ENCODE measurements around the gene RBM25. TPM values are rescaled to one million over a fixed set of nuclear protein-coding genes. Genes with fewer than 3 reads are reported as not detected.

RBM25 gene
- total RNA-seq, 1 experiment from 2014 or later: 142 TPM

GRCh38 chr14:73100334-73100733 is 42.0 kb downstream of the RBM25 start:
- ChIA-PET CTCF (no interaction called here), POLR2A (no interaction called here)
- Mint-ChIP-seq H3K9me3 (no peaks in the 10 kb centered on the region), H3K4me3 (no peak overlapping the region), H3K4me1 (peaks cover 9% of the 10 kb centered on the region), H3K27me3 (ENCODE audit: low read depth) (no peaks in the 10 kb centered on the region), H3K36me3 (peaks cover 70% of the 10 kb centered on the region), H3K27ac (0 out of 2 replicates have a peak overlapping the region, but pooled peaks have one; percentile 15)
- TF ChIP-seq KAT7 (CRISPR knock-in tag; IDR thresholded peaks at IDR 0.05; ENCODE audit: borderline replicate concordance): no peak
- TF ChIP-seq STAT6 (CRISPR knock-in tag; conservative IDR thresholded peaks at IDR 0.05; ENCODE audit: low read depth): no peak
- no peak for TF ChIP-seq CBFB (CRISPR knock-in tag; IDR thresholded peaks at IDR 0.05; ENCODE audit: low read depth)
- no peak for TF ChIP-seq EMX1 (CRISPR knock-in tag; IDR thresholded peaks at IDR 0.05)
- no peak for TF ChIP-seq E2F4 (CRISPR knock-in tag; IDR thresholded peaks at IDR 0.05; ENCODE audit: borderline replicate concordance, low read depth)
- TF ChIP-seq PREB (CRISPR knock-in tag; IDR thresholded peaks at IDR 0.05; ENCODE audit: borderline replicate concordance): no peak
- no peak for TF ChIP-seq IRF2 (CRISPR knock-in tag; IDR thresholded peaks at IDR 0.05; ENCODE audit: borderline replicate concordance, low read depth)
- no peak for TF ChIP-seq ETV6 (CRISPR knock-in tag; IDR thresholded peaks at IDR 0.05)
- TF ChIP-seq ARID4B (CRISPR knock-in tag; IDR thresholded peaks at IDR 0.05; ENCODE audit: borderline replicate concordance): no peak
- TF ChIP-seq USF2 (CRISPR knock-in tag; IDR thresholded peaks at IDR 0.05): no peak
- TF ChIP-seq SMAD4 (CRISPR knock-in tag; IDR thresholded peaks at IDR 0.05): no peak
- TF ChIP-seq CREB1 (CRISPR knock-in tag; IDR thresholded peaks at IDR 0.05): no peak
- no peak for TF ChIP-seq NR2C2 (CRISPR knock-in tag; IDR thresholded peaks at IDR 0.05)
- TF ChIP-seq ZNF281 (CRISPR knock-in tag; IDR thresholded peaks at IDR 0.05): no peak
- ATAC-seq (no peak), DNase-seq (ENCODE audit: low spot score) (no peak)
